Measurements from ENCODE around the gene ADGRA1.

DNA sequence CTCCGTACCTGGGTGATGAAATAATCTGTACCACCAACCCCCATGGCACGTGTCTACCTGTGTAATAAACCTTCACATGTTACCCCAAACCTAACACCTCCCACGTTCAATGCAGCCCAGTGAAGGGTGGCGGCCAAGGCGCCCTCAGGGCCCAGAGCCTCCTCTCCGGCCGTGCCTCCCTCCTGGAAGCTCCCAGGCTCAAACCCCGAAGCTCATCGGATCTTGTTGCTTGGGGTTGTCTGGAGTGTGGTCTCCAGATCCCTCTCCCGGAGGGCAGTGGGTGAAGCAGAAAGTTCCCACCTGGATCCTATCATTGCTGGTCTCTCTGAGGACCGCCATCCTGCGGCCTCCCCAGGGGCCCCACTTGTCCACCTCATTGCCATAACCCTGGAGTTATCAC lies 62.9 kb downstream of the ADGRA1 start:
- TF ChIP-seq, protein P1, sequence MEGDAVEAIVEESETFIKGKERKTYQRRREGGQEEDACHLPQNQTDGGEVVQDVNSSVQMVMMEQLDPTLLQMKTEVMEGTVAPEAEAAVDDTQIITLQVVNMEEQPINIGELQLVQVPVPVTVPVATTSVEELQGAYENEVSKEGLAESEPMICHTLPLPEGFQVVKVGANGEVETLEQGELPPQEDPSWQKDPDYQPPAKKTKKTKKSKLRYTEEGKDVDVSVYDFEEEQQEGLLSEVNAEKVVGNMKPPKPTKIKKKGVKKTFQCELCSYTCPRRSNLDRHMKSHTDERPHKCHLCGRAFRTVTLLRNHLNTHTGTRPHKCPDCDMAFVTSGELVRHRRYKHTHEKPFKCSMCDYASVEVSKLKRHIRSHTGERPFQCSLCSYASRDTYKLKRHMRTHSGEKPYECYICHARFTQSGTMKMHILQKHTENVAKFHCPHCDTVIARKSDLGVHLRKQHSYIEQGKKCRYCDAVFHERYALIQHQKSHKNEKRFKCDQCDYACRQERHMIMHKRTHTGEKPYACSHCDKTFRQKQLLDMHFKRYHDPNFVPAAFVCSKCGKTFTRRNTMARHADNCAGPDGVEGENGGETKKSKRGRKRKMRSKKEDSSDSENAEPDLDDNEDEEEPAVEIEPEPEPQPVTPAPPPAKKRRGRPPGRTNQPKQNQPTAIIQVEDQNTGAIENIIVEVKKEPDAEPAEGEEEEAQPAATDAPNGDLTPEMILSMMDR (IDR thresholded peaks at IDR 0.05; ENCODE audit: low read depth, low read length), result no peak
- no peak for TF ChIP-seq EZH2phosphoT487 (IDR thresholded peaks at IDR 0.05; ENCODE audit: low read depth)
